Skeletal muscle tissue (tissue), 4 donors: Measurements from ENCODE around the gene SLC44A1. TPM values are rescaled to one million over a fixed set of nuclear protein-coding genes. Genes with fewer than 3 reads are reported as not detected.

Source experiments
- H3K27ac ChIP-seq: one replicate; pipeline ENCODE4 v1.7.0; 2013; ENCODE audit warnings: mild to moderate bottlenecking, low read depth, low read length, inconsistent platforms
- H3K27me3 ChIP-seq, 3 donors: one replicate each; pipeline ENCODE4 v1.7.0; 2013; ENCODE audit warnings: low read length in 3 of 3; ENCODE audit not compliant: control insufficient read depth in 3 of 3, insufficient read depth in 3 of 3
- H3K36me3 ChIP-seq, 3 donors: one replicate each; pipeline ENCODE4 v1.7.0; 2013; ENCODE audit warnings: low read length in 3 of 3; ENCODE audit not compliant: control insufficient read depth in 3 of 3, insufficient read depth in 3 of 3
- H3K4me1 ChIP-seq, 3 donors: one replicate each; pipeline ENCODE4 v1.7.0; 2013; ENCODE audit warnings: low read length in 3 of 3, mild to moderate bottlenecking in 3 of 3; ENCODE audit not compliant: control insufficient read depth in 3 of 3, insufficient read depth in 3 of 3
- H3K4me3 ChIP-seq, 3 donors: one replicate each; pipeline ENCODE4 v1.7.0; 2013; ENCODE audit warnings: low read length in 3 of 3
- H3K9ac ChIP-seq, 3 donors: one replicate each; pipeline ENCODE4 v1.7.0; 2013; ENCODE audit warnings: low read length in 3 of 3, mild to moderate bottlenecking in 3 of 3, moderate library complexity in 2 of 3, low read depth in 1 of 3
- H3K9me3 ChIP-seq, 3 donors: one replicate each; pipeline ENCODE4 v1.7.0; 2013; ENCODE audit warnings: low read length in 3 of 3; ENCODE audit not compliant: control insufficient read depth in 3 of 3
- total RNA-seq: library from RNA; depleted of rRNA; stranded (reverse); fragments of >200 nt; gene quantifications from one replicate; pipeline ENCODE4 v1.2.3, GENCODE V29; 2014
- donor health status: Osteomylitis.

SLC44A1 gene
- total RNA-seq, 1 donor from 2014 or later: 14.6 TPM

DNA sequence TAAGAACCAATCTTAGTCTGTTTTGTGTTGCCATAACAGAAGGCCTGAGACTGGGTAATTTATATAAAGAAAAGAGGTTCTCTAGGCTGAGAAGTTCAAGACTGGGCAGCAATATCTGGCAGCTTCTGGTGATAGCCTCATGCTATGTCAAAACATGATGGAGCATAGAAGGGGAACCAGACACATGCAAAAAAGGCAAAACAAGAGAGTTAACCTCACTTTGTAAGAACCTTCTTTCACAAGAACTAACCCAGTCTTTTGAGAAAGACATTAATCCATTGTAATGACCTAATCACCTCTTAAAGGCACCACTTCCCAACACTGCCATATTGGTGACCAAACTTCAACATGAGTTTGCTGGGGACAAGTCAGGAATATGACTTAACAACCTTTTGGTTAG, 240.7 kb downstream of the SLC44A1 start:
- H3K36me3 ChIP-seq: peaks cover 0 to 3% (median 0%) of the 10 kb centered on the region in 3 donors
- H3K27me3 ChIP-seq: no peaks in the 10 kb centered on the region
- no peak overlapping the region for H3K4me3 ChIP-seq
- H3K9ac ChIP-seq: no peak overlapping the region
- no peak overlapping the region for H3K27ac ChIP-seq
- no peaks in the 10 kb centered on the region for H3K9me3 ChIP-seq
- H3K4me1 ChIP-seq: no peaks in the 10 kb centered on the region

Other genes with a start within 250 kb of the SLC44A1 start
- gene FSD1L, start 203.4 kb downstream of the SLC44A1 start, total RNA-seq: 8.9 TPM